Measurements from ENCODE around the gene LRRFIP1.
"Not testable (repeated sequence)": the region's sequence is repeated elsewhere in the genome, so short reads cannot be mapped to it uniquely, and the experiment has no call there.

Gene LRRFIP1

DNA sequence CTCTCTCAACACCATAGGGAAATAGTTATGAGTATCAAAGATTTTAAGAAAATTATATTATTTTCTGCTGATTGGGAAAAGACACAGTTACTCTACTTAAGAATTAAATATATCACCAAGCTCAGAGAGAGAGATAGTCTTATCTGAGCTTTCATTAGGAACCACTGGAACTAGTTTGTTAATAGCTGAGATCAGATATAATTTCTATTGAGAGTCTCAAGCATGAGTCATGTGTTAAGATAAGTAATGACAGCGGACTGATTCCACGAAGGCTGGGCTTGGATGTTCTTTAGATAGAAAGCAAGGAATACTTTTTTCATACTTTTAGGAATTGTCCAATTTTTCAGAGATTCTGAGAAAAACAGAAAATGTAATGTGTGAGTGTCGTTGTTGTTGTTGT is 126.8 kb downstream of the LRRFIP1 start:
- no peak for DNase-seq

- no peak for DNase-seq
These were observed 127.3 kb downstream of the LRRFIP1 start for GRCh38 chr2:237754626-237755248.

GRCh38 chr2:237757616-237758015 is 130.2 kb downstream of the LRRFIP1 start:
- no peak for DNase-seq

DNA sequence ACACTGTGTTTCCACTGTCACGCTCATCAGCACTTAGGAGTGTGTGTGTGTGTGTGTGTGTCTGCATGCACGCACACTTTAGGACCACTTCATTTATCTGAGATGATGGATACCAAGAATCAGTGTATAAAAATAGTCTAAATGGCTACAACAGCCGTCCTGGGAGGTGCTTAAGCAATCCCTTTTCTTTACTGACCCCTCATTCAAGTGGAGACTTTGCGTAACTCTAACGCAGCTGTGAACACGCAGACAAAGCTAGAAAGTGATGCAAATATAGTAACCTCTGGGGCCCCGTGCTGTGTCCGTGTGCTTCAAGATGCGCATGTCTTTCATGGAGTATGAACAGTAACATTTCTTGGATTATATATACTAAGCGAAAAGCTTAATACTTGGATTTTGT is 130.8 kb downstream of the LRRFIP1 start:
- no peak for DNase-seq

DNA sequence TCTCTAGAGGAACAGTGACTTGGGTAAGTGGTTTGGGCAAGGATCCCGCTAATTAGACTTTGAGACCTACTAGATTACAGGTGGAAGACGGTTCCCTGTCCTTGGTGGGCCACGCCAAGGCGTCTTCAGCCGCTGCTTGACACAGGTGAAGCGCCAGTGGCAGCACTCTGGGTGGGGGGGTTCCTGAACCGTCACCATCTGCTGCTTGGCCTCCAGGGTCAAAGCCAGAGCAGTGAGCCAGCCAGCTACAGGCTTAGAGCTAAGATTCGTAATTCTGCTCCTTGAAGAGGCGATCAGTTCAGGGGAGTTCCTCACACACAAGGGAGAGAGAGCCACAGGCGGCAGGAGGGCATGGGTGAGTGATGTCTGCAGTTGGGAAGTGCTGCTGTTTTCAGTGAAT is 131.8 kb downstream of the LRRFIP1 start:
- DNase-seq, result no peak

DNA sequence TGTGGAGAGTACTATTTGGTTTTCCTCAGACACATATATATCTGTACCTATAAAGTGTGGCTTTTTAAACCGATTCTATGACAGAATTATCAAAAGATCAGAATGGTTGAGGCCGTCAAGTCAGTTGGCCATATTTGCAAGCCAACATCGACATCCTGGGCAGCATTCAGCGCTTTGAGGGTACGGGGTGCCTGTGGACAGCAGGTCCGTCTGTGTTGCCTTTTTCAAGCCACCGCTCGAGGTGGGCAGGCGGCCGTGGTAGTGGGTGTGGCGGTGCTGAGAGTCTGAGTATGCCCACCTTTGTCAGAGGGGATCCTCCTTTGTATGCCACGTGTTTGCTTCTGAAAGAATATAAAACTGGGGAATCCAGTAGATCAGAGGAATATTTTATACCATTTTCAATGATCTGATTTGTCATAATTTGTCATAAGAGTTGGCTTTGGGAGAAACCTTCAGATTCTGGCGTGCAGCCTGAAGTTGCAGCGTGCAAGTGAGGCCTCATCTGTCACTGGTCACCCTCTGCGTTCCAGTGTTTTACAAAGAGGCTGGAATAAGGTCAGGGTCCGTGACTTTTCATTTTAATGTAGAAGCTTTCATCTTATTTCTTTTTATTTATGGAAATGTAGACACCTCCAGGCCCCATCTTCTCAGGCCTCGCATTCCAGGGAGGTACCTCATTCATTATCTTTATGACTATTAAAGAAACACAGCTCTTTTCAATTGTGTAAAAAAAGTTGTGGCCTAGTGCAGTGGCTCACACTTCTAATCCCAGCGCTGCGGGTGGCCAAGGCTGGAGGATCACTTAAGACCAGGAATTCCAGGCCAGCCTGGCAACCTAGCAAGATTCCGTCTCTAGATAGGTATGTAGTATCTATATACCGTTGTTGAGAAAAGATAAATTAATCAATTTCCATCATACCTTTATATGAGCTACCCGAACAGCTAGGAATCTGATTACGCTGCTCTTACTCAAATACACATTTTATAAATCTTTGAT is 133.4 kb downstream of the LRRFIP1 start:
- DNase-seq, result no peak

DNA sequence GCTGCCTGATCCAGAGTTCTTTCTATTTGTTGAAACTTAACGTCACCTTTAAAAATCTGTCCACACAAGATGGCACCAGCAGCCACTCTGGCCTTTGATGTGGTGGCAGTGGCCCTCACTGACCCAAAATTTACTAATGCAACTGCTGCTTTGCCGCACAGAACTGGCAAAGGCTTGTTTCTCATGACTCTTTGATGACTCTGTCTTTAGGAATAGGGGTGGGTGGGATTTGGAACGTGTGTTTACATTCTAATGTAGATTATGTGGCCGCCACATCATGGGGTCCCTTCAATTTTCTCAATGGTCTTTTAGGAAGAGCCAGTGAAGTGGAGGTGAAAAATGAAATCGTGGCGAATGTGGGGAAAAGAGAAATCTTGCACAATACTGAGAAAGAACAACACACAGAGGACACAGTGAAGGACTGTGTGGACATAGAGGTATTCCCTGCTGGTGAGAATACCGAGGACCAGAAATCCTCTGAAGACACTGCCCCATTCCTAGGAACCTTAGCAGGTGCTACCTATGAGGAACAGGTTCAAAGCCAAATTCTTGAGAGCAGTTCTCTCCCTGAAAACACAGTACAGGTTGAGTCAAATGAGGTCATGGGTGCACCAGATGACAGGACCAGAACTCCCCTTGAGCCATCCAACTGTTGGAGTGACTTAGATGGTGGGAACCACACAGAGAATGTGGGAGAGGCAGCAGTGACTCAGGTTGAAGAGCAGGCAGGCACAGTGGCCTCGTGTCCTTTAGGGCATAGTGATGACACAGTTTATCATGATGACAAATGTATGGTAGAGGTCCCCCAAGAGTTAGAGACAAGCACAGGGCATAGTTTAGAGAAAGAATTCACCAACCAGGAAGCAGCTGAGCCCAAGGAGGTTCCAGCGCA is 135.2 kb downstream of the LRRFIP1 start:
- not testable (repeated sequence) for DNase-seq

DNA sequence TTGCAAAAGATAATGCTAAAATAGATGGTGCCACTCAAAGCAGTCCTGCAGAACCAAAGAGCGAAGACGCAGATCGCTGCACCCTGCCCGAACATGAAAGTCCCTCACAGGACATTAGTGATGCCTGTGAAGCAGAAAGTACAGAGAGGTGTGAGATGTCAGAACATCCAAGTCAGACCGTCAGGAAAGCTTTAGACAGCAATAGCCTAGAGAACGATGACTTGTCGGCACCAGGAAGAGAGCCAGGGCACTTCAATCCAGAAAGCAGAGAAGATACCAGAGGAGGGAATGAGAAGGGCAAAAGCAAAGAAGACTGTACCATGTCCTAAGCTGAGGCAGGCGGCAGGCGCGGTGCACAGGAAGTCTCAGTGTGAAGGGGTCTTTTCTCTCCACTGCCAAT is 136.4 kb downstream of the LRRFIP1 start:
- no peak for DNase-seq

DNA sequence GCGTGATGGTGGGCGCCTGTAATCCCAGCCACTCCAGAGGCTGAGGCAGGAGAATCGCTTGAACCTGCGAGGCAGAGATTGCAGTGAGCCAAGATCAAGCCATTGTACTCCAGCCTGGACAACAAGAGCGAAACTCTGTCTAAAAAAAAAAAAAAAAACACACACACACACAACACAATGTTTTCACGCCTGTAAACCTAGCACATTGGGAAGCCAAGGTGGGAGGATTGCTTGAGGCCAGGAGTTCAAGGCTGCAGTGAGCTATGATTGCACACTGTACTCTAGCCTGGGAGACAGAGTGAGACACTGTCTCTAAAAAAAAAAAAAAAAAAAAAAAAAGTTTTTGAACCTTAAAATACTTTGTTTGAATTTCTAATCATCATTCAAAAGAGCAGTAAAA is 137.7 kb downstream of the LRRFIP1 start:
- not testable (repeated sequence) for DNase-seq

GRCh38 chr2:237765875-237766274 is 138.5 kb downstream of the LRRFIP1 start:
- DNase-seq, result no peak

DNA sequence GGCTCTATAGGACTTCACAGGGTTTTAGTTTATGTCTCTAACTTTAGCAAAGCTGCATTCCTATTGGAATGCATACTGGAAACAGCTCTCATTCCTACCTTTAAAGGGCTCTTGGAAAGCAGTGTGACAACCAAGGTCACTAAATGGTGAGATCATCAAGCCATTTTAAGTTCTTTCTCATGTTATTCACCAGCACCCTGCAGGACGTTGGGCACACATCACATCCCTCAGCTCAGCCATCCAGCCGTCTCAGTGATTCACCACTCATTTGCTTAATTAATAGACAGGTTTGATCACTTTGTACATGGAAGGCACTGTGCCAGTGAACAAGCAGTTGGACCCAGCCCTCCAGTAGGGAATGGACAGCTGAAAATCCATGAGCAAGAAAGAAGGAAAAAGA is 139.0 kb downstream of the LRRFIP1 start:
- no peak for DNase-seq

GRCh38 chr2:237772513-237772912 is 145.1 kb downstream of the LRRFIP1 start:
- DNase-seq, result no peak

DNA sequence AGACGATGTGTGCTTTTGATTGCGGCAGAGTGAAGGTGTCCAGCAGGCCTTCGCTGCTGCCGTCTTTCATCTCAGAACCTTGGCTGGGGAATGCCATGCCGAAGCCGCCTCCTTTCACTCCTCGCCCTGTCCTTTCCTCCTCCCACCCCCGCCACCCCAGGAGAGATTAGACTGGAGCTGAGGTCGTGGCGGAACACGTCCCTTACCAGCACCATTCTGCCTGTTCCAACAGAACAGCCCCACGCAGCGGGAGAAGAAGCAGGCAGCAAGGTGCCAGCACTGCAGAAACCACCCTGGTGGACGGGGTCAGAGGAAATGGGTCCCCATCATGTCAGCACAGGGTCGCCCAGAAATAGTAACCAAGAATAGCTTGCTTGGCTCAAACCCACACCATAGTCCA is 146.4 kb downstream of the LRRFIP1 start:
- no peak for DNase-seq

GRCh38 chr2:237774811-237775553 is 147.6 kb downstream of the LRRFIP1 start:
- peak; percentile 43 for DNase-seq

GRCh38 chr2:237779521-237779920 is 152.1 kb downstream of the LRRFIP1 start:
- no peak for DNase-seq

- DNase-seq, result no peak
These were observed 154.8 kb downstream of the LRRFIP1 start for GRCh38 chr2:237782181-237782580.

DNA sequence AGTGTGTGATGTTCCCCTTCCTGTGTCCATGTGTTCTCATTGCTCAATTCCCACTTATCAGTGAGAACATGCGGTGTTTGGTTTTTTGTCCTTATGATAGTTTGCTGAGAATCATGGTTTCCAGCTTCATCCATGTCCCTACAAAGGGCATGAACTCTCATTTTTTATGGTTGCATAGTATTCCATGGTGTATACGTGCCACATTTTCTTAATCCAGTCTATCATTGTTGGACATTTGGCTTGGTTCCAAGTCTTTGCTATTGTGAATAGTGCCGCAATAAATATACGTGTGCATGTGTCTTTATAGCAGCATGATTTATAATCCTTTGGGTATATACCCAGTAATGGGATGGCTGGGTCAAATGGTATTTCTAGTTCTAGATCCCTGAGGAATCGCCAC is 156.3 kb downstream of the LRRFIP1 start:
- DNase-seq, result not testable (repeated sequence)

- no peak for DNase-seq
These were observed 159.5 kb downstream of the LRRFIP1 start for GRCh38 chr2:237786936-237787335.

GRCh38 chr2:237790353-237790752 is 163.0 kb downstream of the LRRFIP1 start:
- no peak for DNase-seq

- DNase-seq, result no peak
These were observed 164.8 kb downstream of the LRRFIP1 start for GRCh38 chr2:237791977-237792727.

GRCh38 chr2:237797253-237797652 is 169.9 kb downstream of the LRRFIP1 start:
- no peak for DNase-seq
